Peyer's patch (tissue), 4 donors: ENCODE data around the gene RUVBL1. TPM values are rescaled to one million over a fixed set of nuclear protein-coding genes. Genes with fewer than 3 reads are reported as not detected.

Experiments
- DNase-seq, 3 donors: peaks; one replicate each; pipeline ENCODE4 v3.0.0-alpha.2; 2017 to 2019
- H3K27ac ChIP-seq, 4 donors: fragments of 200-600 bp; sonication (generic); one replicate each; pipeline ENCODE4 v1.5.1; 2016 to 2019
- H3K27me3 ChIP-seq, 2 donors: fragments of 200-600 bp; sonication (generic); one replicate each; pipeline ENCODE4 v1.5.1; 2019
- H3K36me3 ChIP-seq, 3 donors: fragments of 200-600 bp; sonication (generic); one replicate each; pipeline ENCODE4 v1.5.1; 2016 to 2019
- H3K4me1 ChIP-seq, 4 donors: fragments of 200-600 bp; sonication (generic); one replicate each; pipeline ENCODE4 v1.5.1; 2016 to 2019
- H3K4me3 ChIP-seq, 4 donors: fragments of 200-600 bp; sonication (generic); 1 replicate in 3 of 4; 2 replicates in 1 of 4; pipeline ENCODE4 v1.5.1; 2016 to 2019; ENCODE audit warnings: mild to moderate bottlenecking in 1 of 4
- H3K9me3 ChIP-seq, 4 donors: fragments of 200-600 bp; sonication (generic); one replicate each; pipeline ENCODE4 v1.5.1; 2016 to 2019; ENCODE audit warnings: mild to moderate bottlenecking in 1 of 4
- CTCF ChIP-seq, 6 experiments: fragments of 450-650 bp in 4 of 6; fragments of 200-600 bp in 2 of 6; sonication (generic) in 1 of 6; IDR thresholded peaks; one replicate each; pipeline ENCODE4 v1.5.1; 2017 to 2019; ENCODE audit warnings: antibody characterized with exemption in 6 of 6, mild to moderate bottlenecking in 3 of 6, moderate library complexity in 1 of 6
- POLR2A ChIP-seq, 2 donors: fragments of 450-650 bp; IDR thresholded peaks; one replicate each; pipeline ENCODE4 v1.5.1; 2017; ENCODE audit warnings: antibody characterized with exemption in 2 of 2, mild to moderate bottlenecking in 2 of 2, moderate library complexity in 2 of 2
- total RNA-seq, 4 donors: library from RNA; depleted of rRNA; stranded (reverse); fragments of >200 nt; gene quantifications; one replicate each; pipeline ENCODE4 v1.1.0, GENCODE V29; 2016

The RUVBL1 gene
- total RNA-seq, 4 donors from 2014 or later, result 8.9 to 22.3 (median 14.5) TPM

GRCh38 chr3:128069271-128069670 is 54.3 kb downstream of the RUVBL1 start:
- Histone ChIP-seq H3K9me3 (no peaks in the 10 kb centered on the region), H3K36me3 (peaks cover 0 to 86% (median 3%) of the 10 kb centered on the region in 3 donors), H3K4me1 (no peaks in the 10 kb centered on the region), H3K27me3 (no peaks in the 10 kb centered on the region), H3K4me3 (no peak overlapping the region), H3K27ac (no peak overlapping the region)
- TF ChIP-seq POLR2A (IDR thresholded peaks at IDR 0.05), result no peak
- no peak for DNase-seq

GRCh38 chr3:128068156-128068620 is 55.4 kb downstream of the RUVBL1 start:
- Histone ChIP-seq H3K4me1 (no peaks in the 10 kb centered on the region), H3K27ac (no peak overlapping the region), H3K9me3 (no peaks in the 10 kb centered on the region), H3K4me3 (no peak overlapping the region), H3K27me3 (no peaks in the 10 kb centered on the region), H3K36me3 (peaks cover 0 to 96% (median 3%) of the 10 kb centered on the region in 3 donors)
- DNase-seq, result no peak
- TF ChIP-seq CTCF (IDR thresholded peaks at IDR 0.05) (peak in 4 of 6 experiments; percentile 38 to 44 (median 40)), POLR2A (IDR thresholded peaks at IDR 0.05) (no peak)

GRCh38 chr3:128067489-128067888 is 56.1 kb downstream of the RUVBL1 start:
- no peak overlapping the region for H3K4me3 ChIP-seq
- H3K4me1 ChIP-seq, result no peaks in the 10 kb centered on the region

GRCh38 chr3:128066676-128067075 is 56.9 kb downstream of the RUVBL1 start:
- no peak overlapping the region for H3K27ac ChIP-seq
- no peak overlapping the region for H3K4me3 ChIP-seq
- TF ChIP-seq POLR2A (IDR thresholded peaks at IDR 0.05) (no peak), CTCF (IDR thresholded peaks at IDR 0.05) (no peak)
- H3K9me3 ChIP-seq, result no peaks in the 10 kb centered on the region
- DNase-seq, result no peak
- peaks cover 0 to 100% (median 3%) of the 10 kb centered on the region in 3 donors for H3K36me3 ChIP-seq
- no peaks in the 10 kb centered on the region for H3K27me3 ChIP-seq
- no peaks in the 10 kb centered on the region for H3K4me1 ChIP-seq

More at GRCh38 chr3:128067489-128067888, 56.1 kb downstream of the RUVBL1 start:
- TF ChIP-seq CTCF (IDR thresholded peaks at IDR 0.05) (no peak), POLR2A (IDR thresholded peaks at IDR 0.05) (no peak)
- H3K36me3 ChIP-seq, result peaks cover 0 to 99% (median 3%) of the 10 kb centered on the region in 3 donors
- no peaks in the 10 kb centered on the region for H3K27me3 ChIP-seq
- H3K27ac ChIP-seq, result no peak overlapping the region
- no peak for DNase-seq
- H3K9me3 ChIP-seq, result no peaks in the 10 kb centered on the region

- H3K27ac ChIP-seq, result no peak overlapping the region
- H3K27me3 ChIP-seq, result no peaks in the 10 kb centered on the region
- TF ChIP-seq POLR2A (IDR thresholded peaks at IDR 0.05), result no peak
- TF ChIP-seq CTCF (IDR thresholded peaks at IDR 0.05), result no peak
- no peak overlapping the region for H3K4me3 ChIP-seq
- no peaks in the 10 kb centered on the region for H3K9me3 ChIP-seq
- H3K36me3 ChIP-seq, result peaks cover 0 to 100% (median 3%) of the 10 kb centered on the region in 3 donors
- no peak for DNase-seq
- no peaks in the 10 kb centered on the region for H3K4me1 ChIP-seq
Measured at GRCh38 chr3:128066114-128066513, 57.5 kb downstream of the RUVBL1 start.

GRCh38 chr3:128064962-128065361 is 58.6 kb downstream of the RUVBL1 start:
- Histone ChIP-seq H3K27ac (no peak overlapping the region), H3K36me3 (peaks cover 0 to 100% (median 3%) of the 10 kb centered on the region in 3 donors), H3K27me3 (no peaks in the 10 kb centered on the region), H3K4me3 (no peak overlapping the region), H3K4me1 (no peaks in the 10 kb centered on the region), H3K9me3 (no peaks in the 10 kb centered on the region)
- no peak for DNase-seq
- no peak for TF ChIP-seq POLR2A (IDR thresholded peaks at IDR 0.05)
- no peak for TF ChIP-seq CTCF (IDR thresholded peaks at IDR 0.05)
